WTC11 (cell line): Measurements from ENCODE around the gene LRRC18. TPM values are rescaled to one million over a fixed set of nuclear protein-coding genes. Genes with fewer than 3 reads are reported as not detected.

Source experiments
- ATAC-seq: fragments of 200-7000 bp; cut with Tn5 transposase; 2 replicates; pipeline ENCODE4 v1.10.0; 2021; ENCODE audit warnings: mild to moderate bottlenecking, moderate library complexity
- CTCF ChIA-PET: fragments of 300-600 bp; sonication (Branson Sonifier 250); formaldehyde crosslinking; loops from one replicate; lab custom pipeline; 2021; ENCODE audit warnings: antibody characterized with exemption; lab: Charles Lee
- POLR2A ChIA-PET: fragments of 350-600 bp; sonication (Branson Sonifier 250); formaldehyde crosslinking; loops from one replicate; lab custom pipeline; 2021; ENCODE audit warnings: antibody characterized with exemption; lab: Charles Lee
- DNase-seq: peaks from one replicate; pipeline ENCODE4 v3.0.0; 2021; ENCODE audit warnings: low spot score
- H3K27ac Mint-ChIP-seq: 2 replicates; pipeline ENCODE4 v1.8.0; 2021; ENCODE audit warnings: mixed read lengths
- H3K27me3 Mint-ChIP-seq: 2 replicates; pipeline ENCODE4 v1.8.0; 2021; ENCODE audit warnings: low read depth, mild to moderate bottlenecking, moderate library complexity, mixed read lengths
- H3K36me3 Mint-ChIP-seq: 2 replicates; pipeline ENCODE4 v1.8.0; 2021; ENCODE audit warnings: mixed read lengths
- H3K4me1 Mint-ChIP-seq: 2 replicates; pipeline ENCODE4 v1.8.0; 2022; ENCODE audit warnings: mixed read lengths
- H3K4me3 Mint-ChIP-seq: 2 replicates; pipeline ENCODE4 v1.8.0; 2021; ENCODE audit warnings: mild to moderate bottlenecking, moderate library complexity, mixed read lengths
- H3K9me3 Mint-ChIP-seq: 2 replicates; pipeline ENCODE4 v1.8.0; 2021; ENCODE audit warnings: mixed read lengths
- CREB1 ChIP-seq: sonication (generic); formaldehyde crosslinking; IDR thresholded peaks from 2 replicates; pipeline ENCODE4 v1.8.0; 2023; ENCODE audit warnings: mild to moderate bottlenecking, missing genetic modification reagents
- ELF4 ChIP-seq: sonication (generic); formaldehyde crosslinking; IDR thresholded peaks from 2 replicates; pipeline ENCODE4 v1.8.1; 2022; ENCODE audit warnings: low read depth, mild to moderate bottlenecking, moderate library complexity, missing genetic modification reagents
- GABPB1 ChIP-seq: sonication (generic); formaldehyde crosslinking; IDR thresholded peaks from 2 replicates; pipeline ENCODE4 v1.8.1; 2023; ENCODE audit warnings: mild to moderate bottlenecking, missing genetic modification reagents
- IRF2 ChIP-seq: sonication (generic); formaldehyde crosslinking; IDR thresholded peaks from 2 replicates; pipeline ENCODE4 v1.8.0; 2022; ENCODE audit warnings: low read depth, missing genetic modification reagents, borderline replicate concordance
- JAZF1 ChIP-seq: fragments of 250-450 bp; sonication (Bioruptor Pico); IDR thresholded peaks from 2 replicates; pipeline ENCODE4 v1.9.0; 2021; ENCODE audit warnings: moderate library complexity, mild to moderate bottlenecking, inconsistent platforms
- NR2C2 ChIP-seq: sonication (generic); formaldehyde crosslinking; IDR thresholded peaks from 2 replicates; pipeline ENCODE4 v1.8.0; 2022; ENCODE audit warnings: mild to moderate bottlenecking, missing genetic modification reagents
- ZNF396 ChIP-seq: fragments of 250-450 bp; sonication (Bioruptor Pico); IDR thresholded peaks from 2 replicates; pipeline ENCODE4 v1.8.0; 2021; ENCODE audit warnings: mild to moderate bottlenecking, moderate library complexity, borderline replicate concordance
- total RNA-seq: library from RNA; stranded (reverse); gene quantifications from 3 replicates; pipeline ENCODE4 v1.2.3, GENCODE V29; 2021
- TF ChIP-seq, protein P1 (sequence below): sonication (generic); formaldehyde crosslinking; conservative IDR thresholded peaks from 2 replicates; pipeline ENCODE4 v1.8.1; 2022; ENCODE audit warnings: mild to moderate bottlenecking, missing genetic modification reagents
- TF ChIP-seq, protein P2 (sequence below): fragments of 250-450 bp; sonication (Bioruptor Pico); IDR thresholded peaks from 2 replicates; pipeline ENCODE4 v2.1.2; 2022; ENCODE audit warnings: mild to moderate bottlenecking, moderate library complexity
- TF ChIP-seq, protein P3 (sequence below): sonication (generic); formaldehyde crosslinking; IDR thresholded peaks from 2 replicates; pipeline ENCODE4 v1.8.1; 2022; ENCODE audit warnings: low read depth, mild to moderate bottlenecking, moderate library complexity, missing genetic modification reagents, borderline replicate concordance
- TF ChIP-seq, protein P4 (sequence below): sonication (generic); formaldehyde crosslinking; IDR thresholded peaks from 2 replicates; pipeline ENCODE4 v1.8.0; 2023; ENCODE audit warnings: missing genetic modification reagents
- TF ChIP-seq, protein P5 (sequence below): sonication (generic); formaldehyde crosslinking; IDR thresholded peaks from 2 replicates; pipeline ENCODE4 v1.8.0; 2022; ENCODE audit warnings: missing genetic modification reagents
- TF ChIP-seq, protein P6 (sequence below): sonication (generic); formaldehyde crosslinking; IDR thresholded peaks from 2 replicates; pipeline ENCODE4 v1.8.1; 2023; ENCODE audit warnings: mild to moderate bottlenecking, missing genetic modification reagents
- TF ChIP-seq, protein P7 (sequence below): sonication (generic); formaldehyde crosslinking; IDR thresholded peaks from 2 replicates; pipeline ENCODE4 v1.8.1; 2023; ENCODE audit warnings: mild to moderate bottlenecking, missing genetic modification reagents
- TF ChIP-seq, protein P8 (sequence below): sonication (generic); formaldehyde crosslinking; IDR thresholded peaks from 2 replicates; pipeline ENCODE4 v1.8.1; 2023; ENCODE audit warnings: mild to moderate bottlenecking, missing genetic modification reagents, moderate library complexity
- TF ChIP-seq, protein P9 (sequence below): sonication (generic); formaldehyde crosslinking; IDR thresholded peaks from 2 replicates; pipeline ENCODE4 v1.8.0; 2022; ENCODE audit warnings: mild to moderate bottlenecking, missing genetic modification reagents

Gene LRRC18
- total RNA-seq, 1 experiment from 2014 or later = not detected

DNA sequence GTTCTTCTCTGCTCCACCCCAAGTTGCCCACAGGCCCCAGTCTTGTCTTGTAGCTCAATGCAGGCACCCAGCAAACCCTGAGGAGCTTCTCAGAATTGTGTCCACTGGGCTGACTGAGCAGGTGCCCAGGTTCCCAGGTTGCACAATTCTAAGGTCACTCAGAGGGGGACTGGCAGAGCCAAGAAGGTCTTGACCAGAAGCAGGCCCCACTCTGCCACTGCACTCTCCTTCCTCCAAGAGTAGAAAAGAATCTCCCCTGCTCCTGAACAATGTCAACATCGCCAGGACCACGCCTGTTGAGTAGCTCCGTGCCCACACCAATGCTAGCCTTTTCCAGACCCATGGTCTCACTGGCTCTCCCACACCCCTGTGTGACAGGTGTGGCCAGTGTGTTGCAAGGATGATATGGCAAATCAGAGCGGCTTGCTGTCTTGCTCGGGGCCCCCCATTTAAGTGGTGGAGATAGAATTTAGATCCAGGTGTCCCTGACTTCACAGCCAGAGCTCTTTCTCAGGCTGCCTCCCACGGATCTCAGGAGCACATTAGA is 577 bp downstream of the LRRC18 start:
- DNase-seq (no peak), ATAC-seq (no peak)
- Mint-ChIP-seq H3K27me3 (no peaks in the 10 kb centered on the region), H3K27ac (no peak overlapping the region), H3K36me3 (no peaks in the 10 kb centered on the region), H3K9me3 (no peaks in the 10 kb centered on the region), H3K4me3 (no peak overlapping the region), H3K4me1 (peaks cover 6% of the 10 kb centered on the region)
- TF ChIP-seq, protein P1, sequence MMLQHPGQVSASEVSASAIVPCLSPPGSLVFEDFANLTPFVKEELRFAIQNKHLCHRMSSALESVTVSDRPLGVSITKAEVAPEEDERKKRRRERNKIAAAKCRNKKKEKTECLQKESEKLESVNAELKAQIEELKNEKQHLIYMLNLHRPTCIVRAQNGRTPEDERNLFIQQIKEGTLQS (CRISPR knock-in tag) = no peak
- TF ChIP-seq NR2C2 (CRISPR knock-in tag) = no peak
- CTCF ChIA-PET = interaction anchor here (1.2 kb wide), 1 partner anchor 281 kb away, joined by 5 read pairs; no protein-coding TSS in a partner anchor
- POLR2A ChIA-PET = no interaction called here

DNA sequence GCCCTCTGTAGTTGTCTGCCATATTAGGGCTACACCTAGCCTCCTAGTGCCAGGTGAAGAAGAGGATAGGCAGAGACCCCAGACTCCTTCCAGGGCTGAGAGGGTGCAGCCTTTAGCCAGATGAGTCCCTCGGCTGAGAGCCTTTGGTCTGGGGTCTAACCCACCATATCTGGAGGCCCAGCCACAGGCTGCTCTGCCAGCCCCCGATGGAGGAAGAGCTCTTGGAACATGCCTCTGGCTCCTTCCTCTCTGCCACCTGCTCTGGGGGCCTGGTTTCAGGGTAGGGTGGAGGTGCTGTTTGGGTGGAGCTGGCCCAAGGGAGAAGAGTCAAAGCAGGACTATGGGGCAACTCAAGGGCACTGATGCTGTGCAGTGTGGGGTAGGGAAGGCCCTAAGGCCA is 1.4 kb downstream of the LRRC18 start:
- TF ChIP-seq, protein P2, sequence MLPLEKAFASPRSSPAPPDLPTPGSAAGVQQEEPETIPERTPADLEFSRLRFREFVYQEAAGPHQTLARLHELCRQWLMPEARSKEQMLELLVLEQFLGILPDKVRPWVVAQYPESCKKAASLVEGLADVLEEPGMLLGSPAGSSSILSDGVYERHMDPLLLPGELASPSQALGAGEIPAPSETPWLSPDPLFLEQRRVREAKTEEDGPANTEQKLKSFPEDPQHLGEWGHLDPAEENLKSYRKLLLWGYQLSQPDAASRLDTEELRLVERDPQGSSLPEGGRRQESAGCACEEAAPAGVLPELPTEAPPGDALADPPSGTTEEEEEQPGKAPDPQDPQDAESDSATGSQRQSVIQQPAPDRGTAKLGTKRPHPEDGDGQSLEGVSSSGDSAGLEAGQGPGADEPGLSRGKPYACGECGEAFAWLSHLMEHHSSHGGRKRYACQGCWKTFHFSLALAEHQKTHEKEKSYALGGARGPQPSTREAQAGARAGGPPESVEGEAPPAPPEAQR (CRISPR knock-in tag) = no peak
- no peak for TF ChIP-seq GABPB1 (CRISPR knock-in tag)
- TF ChIP-seq ELF4 (CRISPR knock-in tag) = no peak
- TF ChIP-seq, protein P3, sequence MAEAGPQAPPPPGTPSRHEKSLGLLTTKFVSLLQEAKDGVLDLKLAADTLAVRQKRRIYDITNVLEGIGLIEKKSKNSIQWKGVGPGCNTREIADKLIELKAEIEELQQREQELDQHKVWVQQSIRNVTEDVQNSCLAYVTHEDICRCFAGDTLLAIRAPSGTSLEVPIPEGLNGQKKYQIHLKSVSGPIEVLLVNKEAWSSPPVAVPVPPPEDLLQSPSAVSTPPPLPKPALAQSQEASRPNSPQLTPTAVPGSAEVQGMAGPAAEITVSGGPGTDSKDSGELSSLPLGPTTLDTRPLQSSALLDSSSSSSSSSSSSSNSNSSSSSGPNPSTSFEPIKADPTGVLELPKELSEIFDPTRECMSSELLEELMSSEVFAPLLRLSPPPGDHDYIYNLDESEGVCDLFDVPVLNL (CRISPR knock-in tag) = no peak
- TF ChIP-seq, protein P4, sequence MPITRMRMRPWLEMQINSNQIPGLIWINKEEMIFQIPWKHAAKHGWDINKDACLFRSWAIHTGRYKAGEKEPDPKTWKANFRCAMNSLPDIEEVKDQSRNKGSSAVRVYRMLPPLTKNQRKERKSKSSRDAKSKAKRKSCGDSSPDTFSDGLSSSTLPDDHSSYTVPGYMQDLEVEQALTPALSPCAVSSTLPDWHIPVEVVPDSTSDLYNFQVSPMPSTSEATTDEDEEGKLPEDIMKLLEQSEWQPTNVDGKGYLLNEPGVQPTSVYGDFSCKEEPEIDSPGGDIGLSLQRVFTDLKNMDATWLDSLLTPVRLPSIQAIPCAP (CRISPR knock-in tag) = no peak
- TF ChIP-seq JAZF1 (CRISPR knock-in tag) = no peak
- TF ChIP-seq, protein P5, sequence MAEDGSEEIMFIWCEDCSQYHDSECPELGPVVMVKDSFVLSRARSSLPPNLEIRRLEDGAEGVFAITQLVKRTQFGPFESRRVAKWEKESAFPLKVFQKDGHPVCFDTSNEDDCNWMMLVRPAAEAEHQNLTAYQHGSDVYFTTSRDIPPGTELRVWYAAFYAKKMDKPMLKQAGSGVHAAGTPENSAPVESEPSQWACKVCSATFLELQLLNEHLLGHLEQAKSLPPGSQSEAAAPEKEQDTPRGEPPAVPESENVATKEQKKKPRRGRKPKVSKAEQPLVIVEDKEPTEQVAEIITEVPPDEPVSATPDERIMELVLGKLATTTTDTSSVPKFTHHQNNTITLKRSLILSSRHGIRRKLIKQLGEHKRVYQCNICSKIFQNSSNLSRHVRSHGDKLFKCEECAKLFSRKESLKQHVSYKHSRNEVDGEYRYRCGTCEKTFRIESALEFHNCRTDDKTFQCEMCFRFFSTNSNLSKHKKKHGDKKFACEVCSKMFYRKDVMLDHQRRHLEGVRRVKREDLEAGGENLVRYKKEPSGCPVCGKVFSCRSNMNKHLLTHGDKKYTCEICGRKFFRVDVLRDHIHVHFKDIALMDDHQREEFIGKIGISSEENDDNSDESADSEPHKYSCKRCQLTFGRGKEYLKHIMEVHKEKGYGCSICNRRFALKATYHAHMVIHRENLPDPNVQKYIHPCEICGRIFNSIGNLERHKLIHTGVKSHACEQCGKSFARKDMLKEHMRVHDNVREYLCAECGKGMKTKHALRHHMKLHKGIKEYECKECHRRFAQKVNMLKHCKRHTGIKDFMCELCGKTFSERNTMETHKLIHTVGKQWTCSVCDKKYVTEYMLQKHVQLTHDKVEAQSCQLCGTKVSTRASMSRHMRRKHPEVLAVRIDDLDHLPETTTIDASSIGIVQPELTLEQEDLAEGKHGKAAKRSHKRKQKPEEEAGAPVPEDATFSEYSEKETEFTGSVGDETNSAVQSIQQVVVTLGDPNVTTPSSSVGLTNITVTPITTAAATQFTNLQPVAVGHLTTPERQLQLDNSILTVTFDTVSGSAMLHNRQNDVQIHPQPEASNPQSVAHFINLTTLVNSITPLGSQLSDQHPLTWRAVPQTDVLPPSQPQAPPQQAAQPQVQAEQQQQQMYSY = no peak
- TF ChIP-seq CREB1 (CRISPR knock-in tag) = no peak
- TF ChIP-seq, protein P6, sequence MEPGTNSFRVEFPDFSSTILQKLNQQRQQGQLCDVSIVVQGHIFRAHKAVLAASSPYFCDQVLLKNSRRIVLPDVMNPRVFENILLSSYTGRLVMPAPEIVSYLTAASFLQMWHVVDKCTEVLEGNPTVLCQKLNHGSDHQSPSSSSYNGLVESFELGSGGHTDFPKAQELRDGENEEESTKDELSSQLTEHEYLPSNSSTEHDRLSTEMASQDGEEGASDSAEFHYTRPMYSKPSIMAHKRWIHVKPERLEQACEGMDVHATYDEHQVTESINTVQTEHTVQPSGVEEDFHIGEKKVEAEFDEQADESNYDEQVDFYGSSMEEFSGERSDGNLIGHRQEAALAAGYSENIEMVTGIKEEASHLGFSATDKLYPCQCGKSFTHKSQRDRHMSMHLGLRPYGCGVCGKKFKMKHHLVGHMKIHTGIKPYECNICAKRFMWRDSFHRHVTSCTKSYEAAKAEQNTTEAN = no peak
- TF ChIP-seq, protein P7, sequence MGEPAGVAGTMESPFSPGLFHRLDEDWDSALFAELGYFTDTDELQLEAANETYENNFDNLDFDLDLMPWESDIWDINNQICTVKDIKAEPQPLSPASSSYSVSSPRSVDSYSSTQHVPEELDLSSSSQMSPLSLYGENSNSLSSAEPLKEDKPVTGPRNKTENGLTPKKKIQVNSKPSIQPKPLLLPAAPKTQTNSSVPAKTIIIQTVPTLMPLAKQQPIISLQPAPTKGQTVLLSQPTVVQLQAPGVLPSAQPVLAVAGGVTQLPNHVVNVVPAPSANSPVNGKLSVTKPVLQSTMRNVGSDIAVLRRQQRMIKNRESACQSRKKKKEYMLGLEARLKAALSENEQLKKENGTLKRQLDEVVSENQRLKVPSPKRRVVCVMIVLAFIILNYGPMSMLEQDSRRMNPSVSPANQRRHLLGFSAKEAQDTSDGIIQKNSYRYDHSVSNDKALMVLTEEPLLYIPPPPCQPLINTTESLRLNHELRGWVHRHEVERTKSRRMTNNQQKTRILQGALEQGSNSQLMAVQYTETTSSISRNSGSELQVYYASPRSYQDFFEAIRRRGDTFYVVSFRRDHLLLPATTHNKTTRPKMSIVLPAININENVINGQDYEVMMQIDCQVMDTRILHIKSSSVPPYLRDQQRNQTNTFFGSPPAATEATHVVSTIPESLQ (CRISPR knock-in tag) = no peak
- TF ChIP-seq, protein P1 (CRISPR knock-in tag) = no peak
- TF ChIP-seq IRF2 (CRISPR knock-in tag) = no peak
- no peak for TF ChIP-seq ZNF396 (CRISPR knock-in tag)
- TF ChIP-seq, protein P8, sequence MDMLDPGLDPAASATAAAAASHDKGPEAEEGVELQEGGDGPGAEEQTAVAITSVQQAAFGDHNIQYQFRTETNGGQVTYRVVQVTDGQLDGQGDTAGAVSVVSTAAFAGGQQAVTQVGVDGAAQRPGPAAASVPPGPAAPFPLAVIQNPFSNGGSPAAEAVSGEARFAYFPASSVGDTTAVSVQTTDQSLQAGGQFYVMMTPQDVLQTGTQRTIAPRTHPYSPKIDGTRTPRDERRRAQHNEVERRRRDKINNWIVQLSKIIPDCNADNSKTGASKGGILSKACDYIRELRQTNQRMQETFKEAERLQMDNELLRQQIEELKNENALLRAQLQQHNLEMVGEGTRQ (CRISPR knock-in tag) = no peak
- TF ChIP-seq, protein P9, sequence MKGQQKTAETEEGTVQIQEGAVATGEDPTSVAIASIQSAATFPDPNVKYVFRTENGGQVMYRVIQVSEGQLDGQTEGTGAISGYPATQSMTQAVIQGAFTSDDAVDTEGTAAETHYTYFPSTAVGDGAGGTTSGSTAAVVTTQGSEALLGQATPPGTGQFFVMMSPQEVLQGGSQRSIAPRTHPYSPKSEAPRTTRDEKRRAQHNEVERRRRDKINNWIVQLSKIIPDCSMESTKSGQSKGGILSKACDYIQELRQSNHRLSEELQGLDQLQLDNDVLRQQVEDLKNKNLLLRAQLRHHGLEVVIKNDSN (CRISPR knock-in tag) = no peak
- TF ChIP-seq, all 79 proteins: peak for 0
- DNase-seq = no peak
- Mint-ChIP-seq H3K27me3 (no peaks in the 10 kb centered on the region), H3K36me3 (no peaks in the 10 kb centered on the region), H3K4me1 (peaks cover 6% of the 10 kb centered on the region), H3K4me3 (no peak overlapping the region), H3K9me3 (no peaks in the 10 kb centered on the region), H3K27ac (no peak overlapping the region)
- POLR2A ChIA-PET = no interaction called here
- CTCF ChIA-PET = interaction anchor here (1.2 kb wide), 1 partner anchor 280 kb away, joined by 5 read pairs; no protein-coding TSS in a partner anchor
- ATAC-seq = no peak
